ENCODE results near the gene DCAF17.

- TF ChIP-seq POLR2A (IDR thresholded peaks at IDR 0.05; ENCODE audit: low read length) (no peak), GATA1 (IDR thresholded peaks at IDR 0.05; ENCODE audit: low read depth, low read length) (no peak)
Measured at GRCh38 chr2:171400395-171400794, 33.6 kb upstream of the DCAF17 start.

Measured in erythroblast (primary cell).